Measurements from ENCODE around the gene KIF25. TPM values are rescaled to one million over a fixed set of nuclear protein-coding genes. Genes with fewer than 3 reads are reported as not detected.

The KIF25 gene
- total and polyA plus RNA-seq, 7 donors, result 0.10 to 0.43 (median 0.20) TPM; not detected in 2

DNA sequence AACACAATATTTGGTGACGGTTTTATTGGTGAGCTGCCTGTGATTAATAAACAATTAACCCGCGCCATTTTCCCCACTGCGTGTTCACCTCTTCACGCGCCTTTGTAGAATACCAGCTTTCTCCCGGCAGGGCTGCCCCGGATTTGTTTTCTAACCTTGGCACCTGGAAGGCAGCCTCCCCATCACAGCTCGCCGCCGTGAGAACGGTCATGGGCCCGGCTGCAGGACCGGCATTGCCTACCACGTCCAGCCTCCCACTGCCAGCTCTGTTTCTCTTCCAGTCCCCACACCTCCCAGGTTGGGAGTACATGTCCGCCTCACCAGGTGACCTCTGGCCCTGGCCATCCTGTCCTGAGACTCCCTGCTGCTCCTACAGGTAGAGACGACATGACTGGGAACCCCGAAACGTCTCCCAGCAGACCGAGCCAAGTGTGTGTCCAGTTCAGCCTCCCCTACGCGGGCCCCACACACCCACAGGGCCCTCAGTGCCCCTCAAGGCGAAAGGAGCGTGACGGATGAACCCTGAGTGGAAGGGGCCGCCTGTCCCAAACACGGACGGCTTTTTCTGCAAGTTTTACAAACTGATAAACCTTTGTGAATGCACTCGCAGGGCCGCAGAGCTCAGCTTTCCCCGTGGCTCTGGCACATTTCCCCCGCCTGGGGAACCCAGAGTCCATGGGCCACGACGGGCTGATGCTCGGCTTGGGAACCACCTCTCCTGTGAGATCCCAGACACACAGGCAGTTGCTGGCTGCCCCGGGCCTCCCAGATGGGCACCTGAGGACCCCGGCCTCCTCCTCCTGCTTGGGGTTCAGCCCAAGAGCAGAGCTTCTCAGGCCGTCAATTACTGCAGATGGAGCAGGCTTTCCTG is 55.9 kb downstream of the KIF25 start:
- Histone ChIP-seq H3K9me3 (no peaks in the 10 kb centered on the region), H3K27me3 (ENCODE audit: insufficient read depth in 3 of 3, low read length in 2 of 3) (no peaks in the 10 kb centered on the region), H3K27ac (no peak overlapping the region), H3K36me3 (ENCODE audit: insufficient read depth in 1 of 2, low read depth in 1 of 2) (no peaks in the 10 kb centered on the region), H3K4me1 (peaks cover 15% of the 10 kb centered on the region), H3K4me3 (no peak overlapping the region)
- peak in 1 of 2 donors; percentile 44 for DNase-seq
- TF ChIP-seq, protein P1, sequence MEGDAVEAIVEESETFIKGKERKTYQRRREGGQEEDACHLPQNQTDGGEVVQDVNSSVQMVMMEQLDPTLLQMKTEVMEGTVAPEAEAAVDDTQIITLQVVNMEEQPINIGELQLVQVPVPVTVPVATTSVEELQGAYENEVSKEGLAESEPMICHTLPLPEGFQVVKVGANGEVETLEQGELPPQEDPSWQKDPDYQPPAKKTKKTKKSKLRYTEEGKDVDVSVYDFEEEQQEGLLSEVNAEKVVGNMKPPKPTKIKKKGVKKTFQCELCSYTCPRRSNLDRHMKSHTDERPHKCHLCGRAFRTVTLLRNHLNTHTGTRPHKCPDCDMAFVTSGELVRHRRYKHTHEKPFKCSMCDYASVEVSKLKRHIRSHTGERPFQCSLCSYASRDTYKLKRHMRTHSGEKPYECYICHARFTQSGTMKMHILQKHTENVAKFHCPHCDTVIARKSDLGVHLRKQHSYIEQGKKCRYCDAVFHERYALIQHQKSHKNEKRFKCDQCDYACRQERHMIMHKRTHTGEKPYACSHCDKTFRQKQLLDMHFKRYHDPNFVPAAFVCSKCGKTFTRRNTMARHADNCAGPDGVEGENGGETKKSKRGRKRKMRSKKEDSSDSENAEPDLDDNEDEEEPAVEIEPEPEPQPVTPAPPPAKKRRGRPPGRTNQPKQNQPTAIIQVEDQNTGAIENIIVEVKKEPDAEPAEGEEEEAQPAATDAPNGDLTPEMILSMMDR (IDR thresholded peaks at IDR 0.05), result no peak
- ATAC-seq, result no peak
- 84 to 90% (median 88%) methylated on average over 38 of the region's 38 CpGs for WGBS, 3 donors
- intact Hi-C loops (cut with DNase I), result no loop called here

DNA sequence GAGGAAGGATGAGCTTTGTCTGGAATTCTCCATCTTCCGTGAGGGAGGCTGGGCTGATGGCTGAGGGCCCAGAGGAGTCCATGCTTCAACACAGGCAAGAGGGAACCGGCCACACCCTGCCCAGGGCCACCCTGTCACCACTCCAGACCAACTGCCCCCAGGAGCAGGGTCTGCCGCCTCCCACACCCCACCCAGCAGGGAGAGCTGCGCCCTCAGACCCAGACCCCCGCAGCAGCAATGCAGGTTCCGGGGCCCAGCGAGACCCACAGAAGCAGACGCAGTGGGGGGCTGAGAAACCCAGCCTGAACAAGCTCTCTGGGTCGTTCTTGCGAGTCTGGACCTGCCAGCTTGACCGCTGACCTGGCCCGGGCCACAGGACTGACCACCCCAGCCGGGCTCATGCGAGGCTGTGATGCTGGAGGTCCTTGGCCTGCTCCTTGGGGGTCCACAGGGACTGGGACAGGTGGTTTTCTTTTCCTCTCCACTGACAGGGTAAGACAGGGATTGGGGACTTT is 56.5 kb downstream of the KIF25 start:
- intact Hi-C loops (cut with DNase I), result no loop called here
- H3K4me1 ChIP-seq, result peaks cover 15% of the 10 kb centered on the region
- DNase-seq (no peak), ATAC-seq (no peak)
- 88 to 89% (median 89%) methylated on average over 13 to 14 of the region's 14 CpGs for WGBS, 3 donors
- no peak overlapping the region for H3K4me3 ChIP-seq
- H3K27me3 ChIP-seq (ENCODE audit: insufficient read depth in 3 of 3, low read length in 2 of 3), result no peaks in the 10 kb centered on the region
- H3K27ac ChIP-seq, result no peak overlapping the region
- TF ChIP-seq, protein P1 (IDR thresholded peaks at IDR 0.05), result no peak
- no peaks in the 10 kb centered on the region for H3K9me3 ChIP-seq
- H3K36me3 ChIP-seq (ENCODE audit: insufficient read depth in 1 of 2, low read depth in 1 of 2), result no peaks in the 10 kb centered on the region

DNA sequence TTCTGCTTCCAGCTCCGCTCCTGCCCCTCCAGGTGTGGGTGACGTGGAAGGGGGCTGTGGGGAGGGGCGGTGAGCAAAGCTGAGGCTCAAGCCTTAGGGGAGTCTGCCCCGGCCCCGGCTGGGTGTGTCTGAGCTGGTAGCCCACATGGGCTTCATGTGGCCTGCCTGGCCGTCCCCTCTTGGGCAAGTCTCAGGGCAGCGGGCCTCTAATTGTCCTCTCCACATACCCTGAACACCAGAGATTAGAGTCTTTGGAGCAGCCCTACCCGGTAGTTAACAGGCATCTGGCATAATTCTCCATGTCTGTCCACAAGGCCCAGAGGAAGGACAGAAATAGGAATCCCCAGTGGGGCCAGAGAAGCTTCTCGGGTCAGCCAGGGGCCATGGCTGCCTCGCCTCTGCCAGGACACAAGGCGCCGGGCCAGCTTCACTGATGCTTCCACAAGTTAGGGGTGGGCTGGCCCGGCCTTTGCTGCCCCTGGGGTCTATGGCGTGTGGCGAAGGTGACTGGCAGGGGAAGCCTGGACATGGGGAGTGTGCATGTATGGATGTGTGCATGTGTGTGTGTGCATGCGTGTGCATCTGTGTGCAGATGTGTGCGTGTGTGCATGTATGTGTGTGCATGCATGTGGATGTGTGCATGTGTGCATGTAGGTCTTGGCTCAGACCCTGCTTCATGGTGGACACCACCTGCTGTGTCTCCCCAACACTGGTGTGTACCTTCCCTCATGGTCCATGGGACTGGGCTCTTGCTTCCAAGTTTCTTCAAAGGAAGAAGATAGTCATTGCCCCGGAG is 57.5 kb downstream of the KIF25 start:
- Histone ChIP-seq H3K27ac (no peak overlapping the region), H3K9me3 (no peaks in the 10 kb centered on the region), H3K36me3 (ENCODE audit: insufficient read depth in 1 of 2, low read depth in 1 of 2) (no peaks in the 10 kb centered on the region), H3K4me3 (no peak overlapping the region), H3K27me3 (ENCODE audit: insufficient read depth in 3 of 3, low read length in 2 of 3) (no peaks in the 10 kb centered on the region), H3K4me1 (peaks cover 15% of the 10 kb centered on the region)
- ATAC-seq (peak; percentile 47 to 86 (median 73)), DNase-seq (peak; percentile 40 to 77)
- intact Hi-C loops (cut with DNase I), result no loop called here
- WGBS, 3 donors, result 17 to 18% (median 17%) methylated on average over 18 of the region's 18 CpGs
- TF ChIP-seq, protein P1 (IDR thresholded peaks at IDR 0.05), result no peak

DNA sequence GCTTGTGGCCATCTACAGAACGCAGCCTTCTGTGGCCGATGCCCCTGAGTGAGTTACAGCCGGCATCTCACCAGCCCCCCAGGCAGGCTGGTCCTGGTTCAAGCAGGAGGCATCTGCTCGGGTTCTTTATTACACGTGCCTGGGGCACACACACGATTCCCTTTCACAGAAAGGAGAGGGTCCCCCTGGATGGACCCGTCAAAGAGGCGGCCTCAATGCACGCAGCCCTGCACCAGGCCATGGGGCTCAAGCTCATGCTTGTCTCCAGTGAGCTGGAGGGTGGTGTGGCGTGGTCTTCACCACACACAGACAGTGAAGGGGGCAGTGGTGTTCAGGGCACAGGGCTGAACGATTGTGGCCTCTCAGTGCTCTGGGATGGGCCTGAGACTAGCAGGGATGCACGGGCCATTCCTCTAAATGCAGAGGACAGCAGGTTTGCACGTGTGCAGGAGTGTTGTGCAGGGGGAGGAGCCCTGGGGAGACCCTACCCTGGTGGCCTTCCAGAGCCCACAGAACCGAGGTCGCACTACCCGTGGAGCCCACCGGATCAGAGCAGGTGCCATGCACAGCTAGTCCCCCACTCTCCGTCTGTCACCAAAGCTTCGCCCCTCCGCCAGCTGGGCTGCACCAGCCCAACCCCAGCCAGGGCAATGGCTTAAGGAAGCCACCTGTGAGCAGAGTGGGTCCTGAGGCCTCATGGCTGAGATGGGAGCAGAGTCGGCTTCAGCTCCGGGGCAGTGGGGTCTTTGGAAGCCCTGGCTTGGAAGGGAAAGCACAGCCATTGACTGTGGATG is 58.4 kb downstream of the KIF25 start:
- Histone ChIP-seq H3K4me3 (no peak overlapping the region), H3K27ac (no peak overlapping the region), H3K36me3 (ENCODE audit: insufficient read depth in 1 of 2, low read depth in 1 of 2) (no peaks in the 10 kb centered on the region), H3K9me3 (no peaks in the 10 kb centered on the region), H3K27me3 (ENCODE audit: insufficient read depth in 3 of 3, low read length in 2 of 3) (no peaks in the 10 kb centered on the region), H3K4me1 (peaks cover 15% of the 10 kb centered on the region)
- TF ChIP-seq, protein P1 (IDR thresholded peaks at IDR 0.05), result no peak
- ATAC-seq, result no peak
- 84 to 90% (median 85%) methylated on average over 22 of the region's 22 CpGs for WGBS, 3 donors
- intact Hi-C loops (cut with DNase I), result no loop called here
- no peak for DNase-seq
